ENCODE data around the gene HOXA10.

HOXA10 gene

DNA sequence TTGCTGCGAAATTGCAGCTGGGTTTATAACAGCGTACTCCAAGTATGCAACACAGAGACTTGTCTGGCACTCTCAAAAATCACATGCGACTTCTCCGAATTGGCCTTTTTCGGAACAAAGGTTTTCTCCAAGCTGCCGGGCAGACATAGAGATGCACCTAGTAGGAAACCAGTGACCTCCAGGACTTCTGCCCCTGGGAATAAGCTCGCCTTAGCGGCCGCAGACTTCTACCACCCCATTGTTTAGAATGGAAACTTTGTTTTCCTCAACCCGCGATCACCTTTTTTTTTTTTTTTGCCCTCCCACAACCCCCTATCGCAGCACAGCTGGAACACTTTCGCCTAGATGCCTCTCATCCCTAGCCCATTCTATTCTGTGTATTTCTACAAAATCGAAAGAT, 4.9 kb upstream of the HOXA10 start:
- DNase-seq: no peak

- no peak for DNase-seq
Observed at GRCh38 chr7:27178366-27178765, 4.2 kb upstream of the HOXA10 start.

GRCh38 chr7:27177795-27178320, 3.7 kb upstream of the HOXA10 start:
- no peak for DNase-seq

DNA sequence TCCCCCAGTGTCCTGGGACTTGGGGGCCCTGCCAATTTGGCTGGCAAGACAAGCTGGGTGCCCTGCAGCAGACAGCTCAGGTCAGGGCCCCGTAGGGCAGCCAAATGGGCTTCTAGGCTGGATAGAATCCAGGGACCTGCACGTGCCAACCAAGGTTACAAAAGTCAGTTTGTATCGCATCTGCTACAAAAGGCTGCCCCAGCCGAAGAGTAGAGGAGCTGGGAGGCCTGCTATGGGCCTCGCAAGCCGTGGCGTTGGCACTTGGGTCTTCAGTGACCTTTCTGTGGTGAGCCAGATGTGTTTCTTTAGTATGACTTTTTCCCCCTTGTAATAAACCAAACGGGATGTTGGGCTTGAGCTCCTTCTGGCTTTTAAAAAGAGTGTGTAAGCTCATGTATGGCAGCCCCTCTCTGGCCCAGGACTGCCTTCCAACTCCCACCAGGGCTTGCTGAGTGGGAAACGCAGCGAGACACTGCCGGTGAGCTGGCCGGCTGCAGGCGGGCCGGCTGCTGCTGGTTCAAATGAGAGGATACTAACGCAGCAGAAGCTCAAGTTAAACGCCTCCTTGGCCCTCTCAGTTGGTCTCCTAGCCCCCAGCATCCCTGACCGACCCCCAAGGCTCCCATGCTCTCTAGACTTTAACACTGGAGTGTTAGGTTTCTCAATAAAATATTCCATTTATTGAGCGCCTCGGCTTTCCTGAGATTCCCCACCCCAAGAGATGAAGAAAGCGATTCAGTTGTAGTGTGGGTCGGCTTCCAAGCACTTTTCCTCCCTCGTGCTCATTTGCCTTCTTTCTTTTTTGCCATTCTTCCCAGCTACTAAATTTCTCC, 3.1 kb upstream of the HOXA10 start:
- DNase-seq: no peak

GRCh38 chr7:27176524-27176845, 2.4 kb upstream of the HOXA10 start:
- DNase-seq: no peak

GRCh38 chr7:27175626-27176523, 1.8 kb upstream of the HOXA10 start:
- DNase-seq: no peak

DNA sequence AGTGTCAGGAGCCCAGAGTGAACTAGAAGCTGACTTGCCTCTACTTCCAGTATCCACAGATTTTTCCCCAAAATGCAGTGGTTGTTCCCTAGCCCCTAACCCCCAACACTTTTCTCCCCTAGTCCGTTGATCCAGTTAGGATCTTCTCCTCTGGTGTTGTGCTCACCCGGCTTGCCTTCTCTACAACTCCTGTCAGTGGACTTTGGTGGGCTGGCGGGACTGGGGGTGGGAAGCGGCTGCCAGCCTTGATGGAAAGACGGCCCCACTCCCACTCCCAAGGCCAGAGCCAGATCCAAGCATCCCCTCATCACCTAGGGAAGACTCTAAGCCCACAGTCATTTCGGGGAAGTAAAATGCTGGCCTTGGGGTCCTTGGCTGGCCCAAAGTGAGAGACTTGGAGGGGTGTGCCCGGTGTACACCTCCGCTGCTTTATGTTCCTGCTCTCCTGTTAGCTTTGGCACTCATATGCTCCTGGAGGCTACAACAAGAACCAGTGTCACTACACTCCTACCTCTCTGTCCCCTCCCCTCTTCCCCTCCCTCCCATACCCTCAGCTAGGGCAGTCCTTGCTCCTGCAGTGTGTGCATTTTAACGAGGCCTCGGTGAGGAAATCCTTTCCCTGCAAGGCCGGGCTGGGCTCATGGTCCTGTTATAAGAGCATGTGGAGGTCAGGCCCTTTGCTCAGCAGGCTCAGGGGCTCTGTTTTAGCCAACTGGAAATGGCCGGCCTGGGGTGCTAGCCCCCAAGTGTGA, 930 bp upstream of the HOXA10 start:
- no peak for DNase-seq

- DNase-seq: no peak
Observed at GRCh38 chr7:27173511-27173955, 587 bp downstream of the HOXA10 start.

- DNase-seq: no peak
Observed at GRCh38 chr7:27172823-27173510, 1.2 kb downstream of the HOXA10 start.

GRCh38 chr7:27172315-27172774, 1.8 kb downstream of the HOXA10 start:
- no peak for DNase-seq

- DNase-seq: no peak
Observed at GRCh38 chr7:27171637-27172314, 2.3 kb downstream of the HOXA10 start.

DNA sequence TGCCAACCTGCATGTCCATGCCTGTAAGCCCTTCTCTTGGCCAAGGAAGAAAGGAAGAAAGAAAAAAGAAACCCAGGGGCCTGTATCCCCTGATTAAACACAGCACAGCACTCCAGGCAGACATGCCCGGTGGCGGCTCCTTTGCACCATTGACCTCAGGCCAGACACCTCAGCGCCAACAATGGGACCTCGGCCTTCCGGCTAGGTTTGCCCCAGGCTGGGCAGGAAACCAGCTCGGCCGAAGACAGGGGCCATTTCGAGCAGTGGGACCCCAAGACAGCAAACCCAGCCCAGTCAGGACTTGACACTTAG, 2.8 kb downstream of the HOXA10 start:
- no peak for DNase-seq

GRCh38 chr7:27170426-27171324, 3.4 kb downstream of the HOXA10 start:
- DNase-seq: no peak

GRCh38 chr7:27169658-27170425, 4.3 kb downstream of the HOXA10 start:
- DNase-seq: peak; percentile 51

DNA sequence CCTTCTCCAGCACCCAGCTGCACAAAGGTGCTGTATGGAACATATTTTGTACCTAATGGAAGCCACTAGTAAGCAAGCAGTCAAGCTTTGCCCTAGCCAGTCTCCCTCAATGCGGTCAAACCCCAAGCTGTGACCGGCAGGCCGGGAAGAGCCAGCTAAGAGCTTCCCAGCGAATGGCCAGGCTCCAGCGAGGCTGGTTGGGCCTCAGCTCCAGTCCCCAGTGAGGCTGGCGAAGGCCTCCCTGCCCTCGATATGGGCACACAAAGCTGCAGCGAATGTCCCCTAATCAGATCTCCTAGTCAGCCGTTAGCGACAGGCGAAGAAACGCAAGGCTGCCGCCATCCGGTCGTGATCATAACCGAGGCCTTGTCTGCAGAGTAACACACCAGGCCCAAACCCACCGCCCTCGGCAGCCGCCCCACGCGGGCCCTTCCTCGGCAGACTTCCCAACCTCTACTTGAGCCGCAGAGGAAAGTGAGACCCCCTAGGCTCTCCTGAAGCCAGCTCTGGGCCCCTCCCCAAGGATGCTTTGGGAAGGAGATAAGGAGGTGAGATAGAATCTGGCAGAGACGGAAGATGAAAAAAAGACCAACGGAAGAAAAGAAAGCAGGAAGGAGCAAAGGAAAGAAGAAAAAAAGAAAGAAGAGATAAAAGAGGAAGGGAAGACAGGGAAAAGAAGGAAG, 5.7 kb downstream of the HOXA10 start:
- peak; percentile 82 for DNase-seq

- DNase-seq: no peak
Observed at GRCh38 chr7:27167916-27168264, 6.2 kb downstream of the HOXA10 start.

GRCh38 chr7:27166531-27167505, 7.3 kb downstream of the HOXA10 start:
- DNase-seq: peak; percentile 52

DNA sequence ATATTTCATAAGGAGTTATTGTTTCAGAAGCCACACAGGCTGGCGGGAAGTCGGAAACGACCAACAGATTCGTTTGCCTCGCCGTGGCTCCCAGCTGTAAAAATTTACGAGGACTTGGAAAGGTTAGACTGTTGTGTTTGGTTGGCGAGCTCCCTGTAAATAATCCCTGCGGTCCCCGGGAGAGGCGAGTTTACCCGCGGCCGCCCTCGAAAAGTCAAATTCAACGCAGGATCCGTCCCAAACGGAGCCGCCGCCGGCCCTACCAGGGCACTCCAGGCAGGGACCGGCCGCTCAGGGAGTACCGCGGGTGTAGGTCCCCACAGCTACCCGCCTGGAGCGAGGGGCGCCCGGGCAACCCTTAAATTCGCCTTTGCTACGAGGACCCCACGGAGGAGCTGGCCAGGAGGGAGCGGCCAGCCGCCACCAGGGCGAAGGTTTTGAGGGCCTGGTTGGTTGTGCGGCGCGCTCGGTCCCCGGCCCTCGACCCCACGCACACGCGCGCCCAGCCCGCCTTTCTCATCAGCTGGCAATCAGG, 8.1 kb downstream of the HOXA10 start:
- no peak for DNase-seq

Measured in NCI-H1694 treated with DMSO at 0.1 percent for 48 hours (cell line).